HUES64 (cell line): ENCODE data around the gene RANBP10.

Experiments used
- H3K27ac ChIP-seq: 2 replicates; pipeline ENCODE4 v1.7.0; 2013; ENCODE audit warnings: low read depth, low read length, inconsistent platforms
- H3K27me3 ChIP-seq: 2 replicates; pipeline ENCODE4 v1.6.1; 2013; ENCODE audit warnings: mild to moderate bottlenecking, low read length; ENCODE audit not compliant: insufficient read depth
- H3K36me3 ChIP-seq: 2 replicates; pipeline ENCODE4 v1.6.1; 2013; ENCODE audit warnings: mild to moderate bottlenecking, low read length; ENCODE audit not compliant: insufficient read depth
- H3K4me1 ChIP-seq: 2 replicates; pipeline ENCODE4 v1.6.1; 2013; ENCODE audit warnings: mild to moderate bottlenecking, low read length, moderate library complexity; ENCODE audit not compliant: insufficient read depth
- H3K4me3 ChIP-seq: 2 replicates; pipeline ENCODE4 v1.5.1; 2013; ENCODE audit warnings: mild to moderate bottlenecking, low read length, moderate library complexity
- H3K9ac ChIP-seq: 2 replicates; pipeline ENCODE4 v1.6.1; 2013; ENCODE audit warnings: mild to moderate bottlenecking, low read depth, low read length
- H3K9me3 ChIP-seq: 2 replicates; pipeline ENCODE4 v1.6.1; 2013; ENCODE audit warnings: low read depth, low read length; ENCODE audit not compliant: insufficient read depth
- WGBS: fragments of 150-250, 120-280 bp; methylation state at CpG from one replicate; pipeline ENCODE4 v1.1.7; 2013; ENCODE audit warnings: missing lambda C conversion rate; 5-methylcytosine and 5-hydroxymethylcytosine counted together

RANBP10 gene

GRCh38 chr16:67774457-67774853, 31.9 kb downstream of the RANBP10 start:
- Histone ChIP-seq H3K27me3 (no peaks in the 10 kb centered on the region), H3K27ac (no peak overlapping the region), H3K9ac (no peak overlapping the region), H3K36me3 (peaks cover 5% of the 10 kb centered on the region; the same call in 1 of the 2 replicates), H3K4me1 (no peaks in the 10 kb centered on the region), H3K4me3 (no peak overlapping the region), H3K9me3 (no peaks in the 10 kb centered on the region)
- WGBS = 96% methylated on average over 3 of the region's 3 CpGs

- peaks cover 5% of the 10 kb centered on the region; the same call in 1 of the 2 replicates for H3K36me3 ChIP-seq
- 86% methylated on average over 6 of the region's 6 CpGs for WGBS
- no peaks in the 10 kb centered on the region for H3K9me3 ChIP-seq
- H3K27ac ChIP-seq = no peak overlapping the region
- H3K4me3 ChIP-seq = no peak overlapping the region
- no peak overlapping the region for H3K9ac ChIP-seq
- H3K4me1 ChIP-seq = no peaks in the 10 kb centered on the region
- H3K27me3 ChIP-seq = no peaks in the 10 kb centered on the region
Measured at GRCh38 chr16:67773569-67774456, 32.5 kb downstream of the RANBP10 start.

- no peaks in the 10 kb centered on the region for H3K27me3 ChIP-seq
- 97% methylated on average over 4 of the region's 4 CpGs for WGBS
- H3K27ac ChIP-seq = no peak overlapping the region
- H3K4me3 ChIP-seq = no peak overlapping the region
- H3K9me3 ChIP-seq = no peaks in the 10 kb centered on the region
- H3K4me1 ChIP-seq = no peaks in the 10 kb centered on the region
- peaks cover 5% of the 10 kb centered on the region; the same call in 1 of the 2 replicates for H3K36me3 ChIP-seq
- H3K9ac ChIP-seq = no peak overlapping the region
Measured at GRCh38 chr16:67773099-67773498, 33.3 kb downstream of the RANBP10 start.

GRCh38 chr16:67770346-67770991, 35.9 kb downstream of the RANBP10 start:
- H3K36me3 ChIP-seq = peaks cover 5% of the 10 kb centered on the region; the same call in 1 of the 2 replicates
- H3K4me3 ChIP-seq = no peak overlapping the region
- H3K9ac ChIP-seq = no peak overlapping the region
- H3K9me3 ChIP-seq = no peaks in the 10 kb centered on the region
- H3K27ac ChIP-seq = no peak overlapping the region
- H3K4me1 ChIP-seq = no peaks in the 10 kb centered on the region; the same call in 1 of the 2 replicates
- no peaks in the 10 kb centered on the region for H3K27me3 ChIP-seq
- WGBS = 91% methylated on average over 6 of the region's 6 CpGs

- no peaks in the 10 kb centered on the region; the same call in 1 of the 2 replicates for H3K4me1 ChIP-seq
- H3K36me3 ChIP-seq = peaks cover 5% of the 10 kb centered on the region; the same call in 1 of the 2 replicates
- no peaks in the 10 kb centered on the region for H3K27me3 ChIP-seq
- 95% methylated on average over 7 of the region's 7 CpGs for WGBS
- H3K9me3 ChIP-seq = no peaks in the 10 kb centered on the region
- H3K4me3 ChIP-seq = no peak overlapping the region
- H3K9ac ChIP-seq = no peak overlapping the region
- H3K27ac ChIP-seq = no peak overlapping the region
Measured at GRCh38 chr16:67767953-67768352, 38.4 kb downstream of the RANBP10 start.

- Histone ChIP-seq H3K9me3 (no peaks in the 10 kb centered on the region), H3K36me3 (no peaks in the 10 kb centered on the region)
Measured at GRCh38 chr16:67766291-67766690, 40.1 kb downstream of the RANBP10 start.

GRCh38 chr16:67764158-67764667, 42.1 kb downstream of the RANBP10 start:
- Histone ChIP-seq H3K9me3 (no peaks in the 10 kb centered on the region), H3K27me3 (no peaks in the 10 kb centered on the region), H3K4me3 (no peak overlapping the region), H3K27ac (no peak overlapping the region), H3K9ac (no peak overlapping the region), H3K36me3 (no peaks in the 10 kb centered on the region), H3K4me1 (no peaks in the 10 kb centered on the region; the same call in 1 of the 2 replicates)
- WGBS = 97% methylated on average over 7 of the region's 7 CpGs

More at GRCh38 chr16:67766291-67766690, 40.1 kb downstream of the RANBP10 start:
- Histone ChIP-seq H3K27me3 (no peaks in the 10 kb centered on the region), H3K4me3 (no peak overlapping the region), H3K27ac (no peak overlapping the region), H3K9ac (no peak overlapping the region), H3K4me1 (no peaks in the 10 kb centered on the region; the same call in 1 of the 2 replicates)
- 93% methylated on average over 4 of the region's 4 CpGs for WGBS

GRCh38 chr16:67763066-67763465, 43.3 kb downstream of the RANBP10 start:
- Histone ChIP-seq H3K27ac (no peak overlapping the region), H3K27me3 (no peaks in the 10 kb centered on the region), H3K9me3 (no peaks in the 10 kb centered on the region), H3K9ac (no peak overlapping the region), H3K36me3 (no peaks in the 10 kb centered on the region), H3K4me1 (no peaks in the 10 kb centered on the region; the same call in 1 of the 2 replicates), H3K4me3 (no peak overlapping the region)
- WGBS = 92% methylated on average over 5 of the region's 5 CpGs

- no peak overlapping the region for H3K9ac ChIP-seq
- no peaks in the 10 kb centered on the region for H3K27me3 ChIP-seq
- H3K4me3 ChIP-seq = no peak overlapping the region
- no peaks in the 10 kb centered on the region; the same call in 1 of the 2 replicates for H3K4me1 ChIP-seq
- WGBS = 94% methylated on average over 2 of the region's 2 CpGs
- no peak overlapping the region for H3K27ac ChIP-seq
- no peaks in the 10 kb centered on the region for H3K9me3 ChIP-seq
- H3K36me3 ChIP-seq = no peaks in the 10 kb centered on the region
Measured at GRCh38 chr16:67762385-67762784, 44.0 kb downstream of the RANBP10 start.

GRCh38 chr16:67761924-67762323, 44.4 kb downstream of the RANBP10 start:
- Histone ChIP-seq H3K4me1 (no peaks in the 10 kb centered on the region; the same call in 1 of the 2 replicates), H3K36me3 (no peaks in the 10 kb centered on the region), H3K27me3 (no peaks in the 10 kb centered on the region), H3K4me3 (no peak overlapping the region), H3K27ac (no peak overlapping the region), H3K9ac (no peak overlapping the region), H3K9me3 (no peaks in the 10 kb centered on the region)
- WGBS = 82% methylated on average over 1 of the region's 1 CpG

- Histone ChIP-seq H3K9me3 (no peaks in the 10 kb centered on the region), H3K4me1 (no peaks in the 10 kb centered on the region), H3K36me3 (no peaks in the 10 kb centered on the region), H3K27me3 (no peaks in the 10 kb centered on the region), H3K9ac (no peak overlapping the region), H3K27ac (no peak overlapping the region), H3K4me3 (no peak overlapping the region)
- whole genome bisulfite sequencing = 92% methylated on average over 4 of the region's 4 CpGs
Measured at GRCh38 chr16:67760956-67761230, 45.5 kb downstream of the RANBP10 start.
